Type B pancreatic cell (in vitro differentiated cells): ENCODE results near the gene C6orf52. TPM values are rescaled to one million over a fixed set of nuclear protein-coding genes. Genes with fewer than 3 reads are reported as not detected.

Source experiments
- DNase-seq: peaks from one replicate; pipeline ENCODE4 v3.0.0; 2021; ENCODE audit warnings: mixed read lengths; ENCODE audit not compliant: unreplicated experiment; ENCODE audit errors: extremely low spot score
- H3K27ac Mint-ChIP-seq: 2 replicates; pipeline ENCODE4 v1.8.0; 2021; ENCODE audit warnings: mild to moderate bottlenecking, mixed read lengths
- H3K27me3 Mint-ChIP-seq: 2 replicates; pipeline ENCODE4 v1.8.0; 2021; ENCODE audit warnings: mixed read lengths
- H3K36me3 Mint-ChIP-seq: 2 replicates; pipeline ENCODE4 v1.8.0; 2021; ENCODE audit warnings: mixed read lengths
- H3K4me1 Mint-ChIP-seq: one replicate; pipeline ENCODE4 v1.8.0; 2021; ENCODE audit warnings: mixed read lengths; ENCODE audit not compliant: unreplicated experiment
- H3K4me3 Mint-ChIP-seq: 2 replicates; pipeline ENCODE4 v1.8.0; 2021; ENCODE audit warnings: mild to moderate bottlenecking, mixed read lengths
- H3K9me3 Mint-ChIP-seq: 2 replicates; pipeline ENCODE4 v1.8.0; 2021; ENCODE audit warnings: mixed read lengths
- total RNA-seq: library from RNA; stranded (reverse); gene quantifications from 2 replicates; pipeline ENCODE4 v1.2.1, GENCODE V29; 2021; ENCODE audit warnings: low replicate concordance
- TF ChIP-seq, protein P1 (sequence below): fragments of 200-600 bp; sonication (generic); conservative IDR thresholded peaks from 2 replicates; pipeline ENCODE4 v1.5.0; 2021; ENCODE audit warnings: antibody characterized with exemption, mild to moderate bottlenecking

C6orf52 gene
- total RNA-seq, 1 donor from 2014 or later, result 3.5 TPM

DNA sequence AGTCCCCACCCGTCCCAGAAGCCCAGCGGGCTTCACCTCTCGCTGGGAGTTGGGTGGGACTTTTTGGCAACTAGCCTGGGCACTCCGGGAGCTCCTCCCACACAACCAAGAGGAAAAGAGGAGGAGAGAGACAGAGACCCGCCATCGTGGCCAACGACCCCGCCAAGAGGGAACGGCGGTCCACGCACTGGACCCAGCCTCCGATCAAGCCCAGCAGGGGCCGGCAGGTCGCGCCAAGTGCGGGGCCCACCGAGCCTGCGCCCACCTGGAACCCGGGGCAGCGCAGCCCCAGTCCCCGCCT, 25.5 kb upstream of the C6orf52 start:
- DNase-seq, result no peak
- TF ChIP-seq, protein P1, sequence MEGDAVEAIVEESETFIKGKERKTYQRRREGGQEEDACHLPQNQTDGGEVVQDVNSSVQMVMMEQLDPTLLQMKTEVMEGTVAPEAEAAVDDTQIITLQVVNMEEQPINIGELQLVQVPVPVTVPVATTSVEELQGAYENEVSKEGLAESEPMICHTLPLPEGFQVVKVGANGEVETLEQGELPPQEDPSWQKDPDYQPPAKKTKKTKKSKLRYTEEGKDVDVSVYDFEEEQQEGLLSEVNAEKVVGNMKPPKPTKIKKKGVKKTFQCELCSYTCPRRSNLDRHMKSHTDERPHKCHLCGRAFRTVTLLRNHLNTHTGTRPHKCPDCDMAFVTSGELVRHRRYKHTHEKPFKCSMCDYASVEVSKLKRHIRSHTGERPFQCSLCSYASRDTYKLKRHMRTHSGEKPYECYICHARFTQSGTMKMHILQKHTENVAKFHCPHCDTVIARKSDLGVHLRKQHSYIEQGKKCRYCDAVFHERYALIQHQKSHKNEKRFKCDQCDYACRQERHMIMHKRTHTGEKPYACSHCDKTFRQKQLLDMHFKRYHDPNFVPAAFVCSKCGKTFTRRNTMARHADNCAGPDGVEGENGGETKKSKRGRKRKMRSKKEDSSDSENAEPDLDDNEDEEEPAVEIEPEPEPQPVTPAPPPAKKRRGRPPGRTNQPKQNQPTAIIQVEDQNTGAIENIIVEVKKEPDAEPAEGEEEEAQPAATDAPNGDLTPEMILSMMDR, result no peak
- no peaks in the 10 kb centered on the region for H3K9me3 Mint-ChIP-seq
- no peaks in the 10 kb centered on the region for H3K36me3 Mint-ChIP-seq
- peaks cover 26% of the 10 kb centered on the region for H3K4me1 Mint-ChIP-seq
- H3K27ac Mint-ChIP-seq, result no peak overlapping the region
- H3K27me3 Mint-ChIP-seq, result no peaks in the 10 kb centered on the region
- H3K4me3 Mint-ChIP-seq, result no peak overlapping the region

- H3K4me1 Mint-ChIP-seq, result peaks cover 24% of the 10 kb centered on the region
- no peaks in the 10 kb centered on the region for H3K9me3 Mint-ChIP-seq
- no peak overlapping the region for H3K4me3 Mint-ChIP-seq
- TF ChIP-seq, protein P1, result no peak
- DNase-seq, result no peak
- no peaks in the 10 kb centered on the region for H3K36me3 Mint-ChIP-seq
- H3K27me3 Mint-ChIP-seq, result no peaks in the 10 kb centered on the region
- H3K27ac Mint-ChIP-seq, result no peak overlapping the region
Measured at GRCh38 chr6:10719296-10719963, 25.0 kb upstream of the C6orf52 start.

- no peaks in the 10 kb centered on the region for H3K27me3 Mint-ChIP-seq
- H3K4me1 Mint-ChIP-seq, result no peaks in the 10 kb centered on the region
- TF ChIP-seq, protein P1, result no peak
- H3K36me3 Mint-ChIP-seq, result peaks cover 4% of the 10 kb centered on the region
- no peaks in the 10 kb centered on the region for H3K9me3 Mint-ChIP-seq
- no peak for DNase-seq
- no peak overlapping the region for H3K4me3 Mint-ChIP-seq
- H3K27ac Mint-ChIP-seq, result no peak overlapping the region
Measured at GRCh38 chr6:10713962-10714361, 19.5 kb upstream of the C6orf52 start.

DNA sequence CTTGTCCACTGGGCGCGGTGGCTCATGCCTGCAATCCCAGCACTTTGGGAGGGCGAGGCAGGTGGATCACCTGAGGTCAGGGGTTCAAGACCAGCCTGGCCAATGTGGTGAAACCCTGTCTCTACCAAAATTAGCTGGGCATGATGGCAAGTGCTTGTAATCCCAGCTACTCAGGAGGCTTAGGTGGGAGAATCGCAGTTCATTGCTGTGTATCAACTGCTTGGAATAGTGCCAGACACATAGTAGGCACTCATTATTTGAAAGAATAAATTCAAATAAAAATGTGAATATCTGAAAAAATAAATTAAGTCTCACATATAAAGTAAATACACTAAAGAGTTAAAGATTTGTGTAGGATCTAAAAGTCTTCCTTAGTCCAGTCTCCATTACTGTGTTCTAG, 2.2 kb upstream of the C6orf52 start:
- peaks cover 29% of the 10 kb centered on the region for H3K36me3 Mint-ChIP-seq

GRCh38 chr6:10695086-10695657, 756 bp upstream of the C6orf52 start:
- peaks cover 24% of the 10 kb centered on the region for H3K36me3 Mint-ChIP-seq
- no peaks in the 10 kb centered on the region for H3K9me3 Mint-ChIP-seq

More for the DNA sequence above, 2.2 kb upstream of the C6orf52 start:
- H3K4me1 Mint-ChIP-seq, result peaks cover 16% of the 10 kb centered on the region
- peaks cover 6% of the 10 kb centered on the region for H3K27me3 Mint-ChIP-seq
- peak overlapping the region; percentile 99 for H3K4me3 Mint-ChIP-seq
- TF ChIP-seq, protein P1, result no peak
- DNase-seq, result no peak
- H3K27ac Mint-ChIP-seq, result peak overlapping the region; percentile 12
- H3K9me3 Mint-ChIP-seq, result no peaks in the 10 kb centered on the region

More at GRCh38 chr6:10695086-10695657, 756 bp upstream of the C6orf52 start:
- peaks cover 6% of the 10 kb centered on the region for H3K27me3 Mint-ChIP-seq
- H3K4me3 Mint-ChIP-seq, result peak overlapping the region; percentile 99
- H3K4me1 Mint-ChIP-seq, result peaks cover 28% of the 10 kb centered on the region
- peak overlapping the region; percentile 100 for H3K27ac Mint-ChIP-seq
- TF ChIP-seq, protein P1, result no peak
- DNase-seq, result no peak
